Gastroesophageal sphincter (tissue), 4 donors: ENCODE results near the gene AUTS2. TPM values are rescaled to one million over a fixed set of nuclear protein-coding genes. Genes with fewer than 3 reads are reported as not detected.

Source experiments
- ATAC-seq: fragments of 150-250 bp; one replicate; pipeline ENCODE4 v1.9.1; 2016; ENCODE audit warnings: mild to moderate bottlenecking, moderate library complexity
- H3K27ac ChIP-seq, 4 donors: fragments of 200-600 bp; sonication (generic) in 3 of 4; 1 replicate in 3 of 4; 2 replicates in 1 of 4; pipeline ENCODE4 v1.5.1; 2016 to 2019
- H3K27me3 ChIP-seq: fragments of 200-600 bp; sonication (generic); one replicate; pipeline ENCODE4 v1.5.1; 2019
- H3K36me3 ChIP-seq, 2 donors: fragments of 200-600 bp; sonication (generic); one replicate each; pipeline ENCODE4 v1.5.1; 2019; ENCODE audit warnings: control low read depth in 1 of 2
- H3K4me1 ChIP-seq, 3 donors: fragments of 200-600 bp; sonication (generic); 1 replicate in 2 of 3; 2 replicates in 1 of 3; pipeline ENCODE4 v1.5.1; 2016 to 2019; ENCODE audit warnings: control low read depth in 2 of 3
- H3K4me3 ChIP-seq, 2 donors: fragments of 200-600 bp; sonication (generic); one replicate each; pipeline ENCODE4 v1.5.1; 2019; ENCODE audit warnings: mild to moderate bottlenecking in 1 of 2, moderate library complexity in 1 of 2
- H3K9me3 ChIP-seq, 3 donors: fragments of 200-600 bp; sonication (generic); one replicate each; pipeline ENCODE4 v1.5.1; 2017 to 2019; ENCODE audit warnings: control low read depth in 2 of 3
- CTCF ChIP-seq, 4 experiments: fragments of 200-600 bp in 2 of 4; fragments of 450-650 bp in 2 of 4; sonication (generic) in 1 of 4; IDR thresholded peaks; one replicate each; pipeline ENCODE4 v1.5.1; 2017 to 2019; ENCODE audit warnings: antibody characterized with exemption in 4 of 4, mild to moderate bottlenecking in 2 of 4, moderate library complexity in 2 of 4
- EP300 ChIP-seq: sonication (generic); formaldehyde crosslinking; IDR thresholded peaks from one replicate; pipeline ENCODE4 v1.6.1; 2017; ENCODE audit warnings: antibody characterized with exemption, mild to moderate bottlenecking
- POLR2A ChIP-seq, 2 donors: fragments of 450-650 bp; IDR thresholded peaks; one replicate each; pipeline ENCODE4 v1.6.1; 2017; ENCODE audit warnings: antibody characterized with exemption in 2 of 2, mild to moderate bottlenecking in 2 of 2, moderate library complexity in 1 of 2
- POLR2AphosphoS5 ChIP-seq: sonication (generic); formaldehyde crosslinking; IDR thresholded peaks from one replicate; pipeline ENCODE4 v1.6.1; 2017; ENCODE audit warnings: antibody characterized with exemption
- WGBS, 2 donors: methylation state at CpG; one replicate each; pipeline ENCODE4 v1.1.5; 2018; ENCODE audit warnings: low coverage in 1 of 2; 5-methylcytosine and 5-hydroxymethylcytosine counted together
- total RNA-seq, 4 donors: library from RNA; depleted of rRNA; stranded (reverse); fragments of >200 nt; gene quantifications; one replicate each; pipeline ENCODE4 v1.1.0, GENCODE V29; 2016

AUTS2 gene
- total RNA-seq, 4 donors from 2014 or later, result 12.2 to 48.7 (median 44.1) TPM

GRCh38 chr7:70520611-70521010 is 922.3 kb downstream of the AUTS2 start:
- 28 to 50% methylated on average over 4 of the region's 4 CpGs for whole genome bisulfite sequencing, 2 donors
- TF ChIP-seq POLR2AphosphoS5, result no peak
- TF ChIP-seq EP300, result no peak
- TF ChIP-seq POLR2A (IDR thresholded peaks at IDR 0.05), result no peak
- no peak for TF ChIP-seq CTCF (IDR thresholded peaks at IDR 0.05)
- Histone ChIP-seq H3K27ac (no peak overlapping the region), H3K4me3 (no peak overlapping the region), H3K9me3 (no peaks in the 10 kb centered on the region), H3K27me3 (no peaks in the 10 kb centered on the region), H3K4me1 (peaks cover 0 to 22% (median 3%) of the 10 kb centered on the region in 3 donors), H3K36me3 (no peaks in the 10 kb centered on the region)
- no peak for ATAC-seq

- no peak for ATAC-seq
- H3K4me1 ChIP-seq, result peaks cover 0 to 22% (median 3%) of the 10 kb centered on the region in 3 donors
- no peaks in the 10 kb centered on the region for H3K36me3 ChIP-seq
- H3K27ac ChIP-seq, result no peak overlapping the region
- H3K4me3 ChIP-seq, result no peak overlapping the region
- WGBS, 2 donors, result 94 to 100% methylated on average over 2 to 3 of the region's 8 CpGs
- H3K9me3 ChIP-seq, result no peaks in the 10 kb centered on the region
- H3K27me3 ChIP-seq, result no peaks in the 10 kb centered on the region
- TF ChIP-seq POLR2AphosphoS5 (no peak), POLR2A (IDR thresholded peaks at IDR 0.05) (no peak), CTCF (IDR thresholded peaks at IDR 0.05) (no peak), EP300 (no peak)
Measured at GRCh38 chr7:70523249-70523988, 925.1 kb downstream of the AUTS2 start.

GRCh38 chr7:70523989-70524351 is 925.7 kb downstream of the AUTS2 start:
- no peak overlapping the region for H3K27ac ChIP-seq
- ATAC-seq, result no peak
- H3K4me3 ChIP-seq, result no peak overlapping the region
- no peaks in the 10 kb centered on the region for H3K36me3 ChIP-seq
- H3K27me3 ChIP-seq, result no peaks in the 10 kb centered on the region
- 19 to 55% methylated on average over 2 of the region's 2 CpGs for WGBS, 2 donors
- TF ChIP-seq POLR2AphosphoS5, result no peak
- no peak for TF ChIP-seq CTCF (IDR thresholded peaks at IDR 0.05)
- no peak for TF ChIP-seq POLR2A (IDR thresholded peaks at IDR 0.05)
- no peak for TF ChIP-seq EP300
- H3K4me1 ChIP-seq, result peaks cover 0 to 22% (median 3%) of the 10 kb centered on the region in 3 donors
- no peaks in the 10 kb centered on the region for H3K9me3 ChIP-seq

- H3K4me3 ChIP-seq, result no peak overlapping the region
- H3K27ac ChIP-seq, result no peak overlapping the region
- H3K9me3 ChIP-seq, result no peaks in the 10 kb centered on the region
- WGBS, 2 donors, result 78 to 90% methylated on average over 2 to 5 of the region's 5 CpGs
- ATAC-seq, result no peak
- H3K4me1 ChIP-seq, result peaks cover 0 to 14% (median 0%) of the 10 kb centered on the region in 3 donors
- TF ChIP-seq EP300 (no peak), POLR2A (IDR thresholded peaks at IDR 0.05) (no peak), CTCF (IDR thresholded peaks at IDR 0.05) (no peak), POLR2AphosphoS5 (no peak)
- H3K36me3 ChIP-seq, result no peaks in the 10 kb centered on the region
- H3K27me3 ChIP-seq, result no peaks in the 10 kb centered on the region
Measured at GRCh38 chr7:70525991-70526390, 927.7 kb downstream of the AUTS2 start.

GRCh38 chr7:70527520-70528115 is 929.3 kb downstream of the AUTS2 start:
- Histone ChIP-seq H3K27ac (no peak overlapping the region), H3K36me3 (no peaks in the 10 kb centered on the region), H3K4me3 (no peak overlapping the region), H3K9me3 (no peaks in the 10 kb centered on the region), H3K4me1 (peaks cover 0 to 14% (median 0%) of the 10 kb centered on the region in 3 donors), H3K27me3 (no peaks in the 10 kb centered on the region)
- WGBS, 2 donors, result 74 to 77% methylated on average over 3 of the region's 3 CpGs
- no peak for ATAC-seq
- TF ChIP-seq POLR2A (IDR thresholded peaks at IDR 0.05) (no peak), POLR2AphosphoS5 (no peak), CTCF (IDR thresholded peaks at IDR 0.05) (no peak), EP300 (no peak)
